H1 (cell line): Measurements from ENCODE around the gene TMEM244. TPM values are rescaled to one million over a fixed set of nuclear protein-coding genes. Genes with fewer than 3 reads are reported as not detected.

Experiments
- CTCF ChIA-PET: fragments of 300-600 bp; sonication (Branson Sonifier 250); formaldehyde crosslinking; loops from one replicate; lab custom pipeline; 2021; ENCODE audit not compliant: partially characterized antibody; lab: Charles Lee
- POLR2A ChIA-PET: fragments of 300-600 bp; sonication (Branson Sonifier 250); formaldehyde crosslinking; loops from one replicate; lab custom pipeline; 2021; ENCODE audit warnings: inconsistent platforms; ENCODE audit not compliant: partially characterized antibody; lab: Charles Lee
- DNase-seq, 2 experiments: peaks; one replicate each; pipeline versions ENCODE4 v3.0.0 to v3.0.0-alpha.2; 2010 to 2022; ENCODE audit warnings: low spot score in 2 of 2, low read depth in 1 of 2, mixed read lengths in 1 of 2
- FAIRE-seq: peaks from 2 replicates; lab custom pipeline; 2011; peaks lifted over from hg19 to GRCh38; lab: Jason Lieb, UNC
- H2AFZ ChIP-seq: 2 replicates; pipeline ENCODE4 v1.8.1; 2012; ENCODE audit warnings: low read length, inconsistent platforms
- H2AK5ac ChIP-seq: 2 replicates; pipeline ENCODE4 v1.6.1; 2013; ENCODE audit warnings: low read depth, low read length
- H2BK120ac ChIP-seq: replicated peaks from 2 replicates; pipeline ENCODE3; 2013; ENCODE audit warnings: low read depth, low read length, inconsistent platforms
- H2BK12ac ChIP-seq: 2 replicates; pipeline ENCODE4 v1.6.1; 2013; ENCODE audit warnings: low read depth, low read length
- H2BK15ac ChIP-seq: 2 replicates; pipeline ENCODE4 v1.6.1; 2013; ENCODE audit warnings: low read length
- H2BK20ac ChIP-seq: 2 replicates; pipeline ENCODE4 v1.6.1; 2013; ENCODE audit warnings: low read length
- H2BK5ac ChIP-seq: 2 replicates; pipeline ENCODE4 v1.6.1; 2013; ENCODE audit warnings: low read depth, low read length
- H3K14ac ChIP-seq: 2 replicates; pipeline ENCODE4 v1.6.1; 2013; ENCODE audit warnings: inconsistent platforms; ENCODE audit not compliant: insufficient read length
- H3K18ac ChIP-seq: 2 replicates; pipeline ENCODE4 v1.6.1; 2013; ENCODE audit warnings: low read length; ENCODE audit errors: extremely low read depth
- H3K23ac ChIP-seq: 2 replicates; pipeline ENCODE4 v1.6.1; 2013; ENCODE audit warnings: inconsistent platforms; ENCODE audit not compliant: insufficient read length
- H3K23me2 ChIP-seq: 2 replicates; pipeline ENCODE4 v1.6.1; 2013; ENCODE audit warnings: low read depth, low read length
- H3K27ac ChIP-seq: 2 replicates; pipeline ENCODE4 v1.6.1; 2011; ENCODE audit warnings: low read depth, low read length, inconsistent platforms
- H3K27me3 ChIP-seq, 4 experiments: replicated peaks in 1 of 4; 1 replicate in 1 of 4; 2 replicates in 3 of 4; pipeline versions ENCODE4 v1.6.1 to v1.8.1; 2011 to 2013; ENCODE audit warnings: low read length in 3 of 4, mild to moderate bottlenecking in 3 of 4, inconsistent platforms in 2 of 4, mixed read lengths in 2 of 4, moderate library complexity in 1 of 4; ENCODE audit not compliant: control insufficient read depth in 3 of 4, insufficient read depth in 3 of 4; ENCODE audit errors: extremely low read depth in 1 of 4
- H3K36me3 ChIP-seq, 4 experiments: 2 replicates each; pipeline versions ENCODE4 v1.6.1 to v1.8.1; 2011 to 2013; ENCODE audit warnings: mild to moderate bottlenecking in 4 of 4, low read length in 3 of 4, moderate library complexity in 2 of 4, control low read depth in 1 of 4, inconsistent platforms in 1 of 4; ENCODE audit not compliant: insufficient read depth in 4 of 4, control insufficient read depth in 2 of 4
- H3K4ac ChIP-seq: replicated peaks from 2 replicates; pipeline ENCODE3; 2013; ENCODE audit warnings: low read length, low read depth, mixed read lengths, inconsistent platforms; ENCODE audit not compliant: insufficient read length
- H3K4me1 ChIP-seq, 4 experiments: replicated peaks in 1 of 4; 1 replicate in 1 of 4; 2 replicates in 3 of 4; pipeline versions ENCODE4 v1.6.1 to v1.8.1; 2011 to 2013; ENCODE audit warnings: low read length in 3 of 4, inconsistent platforms in 2 of 4, mixed read lengths in 1 of 4; ENCODE audit not compliant: insufficient read depth in 4 of 4, control insufficient read depth in 3 of 4
- H3K4me2 ChIP-seq, 2 experiments: 2 replicates each; pipeline versions ENCODE4 v1.6.1 to v1.8.1; 2011 to 2013; ENCODE audit warnings: low read depth in 2 of 2, low read length in 2 of 2, control low read depth in 1 of 2, inconsistent platforms in 1 of 2, mild to moderate bottlenecking in 1 of 2; ENCODE audit not compliant: insufficient read depth in 1 of 2
- H3K4me3 ChIP-seq, 4 experiments: fragments of 200-600, 300-600 bp in 1 of 4; sonication (generic), shearing (Covaris generic), sonication (Bioruptor Twin) in 1 of 4; 2 replicates each; pipeline versions ENCODE4 v1.5.1 to v1.8.1; 2011 to 2016; ENCODE audit warnings: low read length in 4 of 4, low read depth in 3 of 4, control low read depth in 2 of 4, inconsistent platforms in 2 of 4, mild to moderate bottlenecking in 2 of 4, mixed read lengths in 1 of 4, moderate library complexity in 1 of 4; ENCODE audit not compliant: insufficient read depth in 2 of 4; ENCODE audit errors: extremely low read depth in 1 of 4
- H3K56ac ChIP-seq: replicated peaks from 2 replicates; pipeline ENCODE3; 2013; ENCODE audit warnings: low read depth, mild to moderate bottlenecking, mixed read lengths, low read length, inconsistent platforms; ENCODE audit not compliant: insufficient read length
- H3K79me1 ChIP-seq: 2 replicates; pipeline ENCODE4 v1.6.1; 2013; ENCODE audit warnings: low read depth, low read length, control low read depth
- H3K79me2 ChIP-seq, 2 experiments: 2 replicates each; pipeline versions ENCODE4 v1.6.1 to v1.8.1; 2012 to 2013; ENCODE audit warnings: low read length in 2 of 2, mild to moderate bottlenecking in 2 of 2, inconsistent platforms in 1 of 2; ENCODE audit not compliant: insufficient read depth in 2 of 2, control insufficient read depth in 1 of 2
- H3K9ac ChIP-seq, 4 experiments: replicated peaks in 1 of 4; 1 replicate in 1 of 4; 2 replicates in 3 of 4; pipeline versions ENCODE4 v1.6.1 to v1.8.1; 2011 to 2013; ENCODE audit warnings: low read depth in 3 of 4, low read length in 3 of 4, control low read depth in 2 of 4, mild to moderate bottlenecking in 2 of 4, moderate library complexity in 2 of 4, inconsistent platforms in 1 of 4; ENCODE audit errors: extremely low read depth in 1 of 4
- H3K9me3 ChIP-seq, 2 experiments: 2 replicates each; pipeline versions ENCODE4 v1.6.1 to v1.8.1; 2012 to 2013; ENCODE audit warnings: mild to moderate bottlenecking in 2 of 2, moderate library complexity in 2 of 2, control low read depth in 1 of 2, inconsistent platforms in 1 of 2, low read depth in 1 of 2, low read length in 1 of 2, mixed read lengths in 1 of 2; ENCODE audit not compliant: insufficient read depth in 2 of 2
- H4K20me1 ChIP-seq, 2 experiments: replicated peaks in 1 of 2; 2 replicates each; pipeline versions ENCODE3 to v1.8.1; 2011 to 2013; ENCODE audit warnings: inconsistent platforms in 2 of 2, low read length in 2 of 2, mild to moderate bottlenecking in 1 of 2; ENCODE audit not compliant: insufficient read depth in 2 of 2, control insufficient read depth in 1 of 2
- H4K5ac ChIP-seq: 2 replicates; pipeline ENCODE4 v1.6.1; 2013; ENCODE audit warnings: low read length, low read depth, mixed read lengths, inconsistent platforms; ENCODE audit not compliant: insufficient read length
- H4K8ac ChIP-seq: 2 replicates; pipeline ENCODE4 v1.8.0; 2013; ENCODE audit warnings: mild to moderate bottlenecking, moderate library complexity, low read length, inconsistent platforms; ENCODE audit not compliant: insufficient read depth; ENCODE audit errors: extremely low read depth
- H4K91ac ChIP-seq: replicated peaks from 2 replicates; pipeline ENCODE3; 2013; ENCODE audit warnings: low read length, mixed read lengths, inconsistent platforms; ENCODE audit not compliant: insufficient read length
- ATF3 ChIP-seq: IDR thresholded peaks from 2 replicates; pipeline ENCODE4 v1.6.1; 2011; ENCODE audit warnings: low read depth, mild to moderate bottlenecking, low read length; ENCODE audit not compliant: insufficient read depth
- CBX5 ChIP-seq: fragments of 300-800, 300-1000 bp; sonication (generic); IDR thresholded peaks from 2 replicates; pipeline ENCODE4 v1.7.1; 2016; ENCODE audit warnings: antibody characterized with exemption, low read length, low read depth
- EZH2 ChIP-seq: fragments of 200-600 bp; sonication (generic); IDR thresholded peaks from 2 replicates; pipeline ENCODE4 v1.7.1; 2012; ENCODE audit warnings: low read depth, mild to moderate bottlenecking, moderate library complexity, low read length, inconsistent platforms; ENCODE audit not compliant: severe bottlenecking
- KDM5A ChIP-seq: fragments of 200-600 bp; IDR thresholded peaks from 2 replicates; pipeline ENCODE4 v1.7.1; 2012; ENCODE audit warnings: mild to moderate bottlenecking, low read length, inconsistent platforms, mixed read lengths
- NANOG ChIP-seq: IDR thresholded peaks from 2 replicates; pipeline ENCODE4 v1.6.1; 2011; ENCODE audit warnings: low read length, low read depth, mild to moderate bottlenecking, inconsistent platforms; ENCODE audit not compliant: insufficient read depth, poor library complexity, severe bottlenecking
- POLR2A ChIP-seq, 2 experiments: IDR thresholded peaks; 1 replicate in 1 of 2; 2 replicates in 1 of 2; pipeline ENCODE4 v1.6.1; 2011; ENCODE audit warnings: low read depth in 2 of 2, low read length in 2 of 2, mild to moderate bottlenecking in 2 of 2; ENCODE audit errors: control extremely low read depth in 1 of 2
- RNF2 ChIP-seq: fragments of 200-900, 300-1000 bp; sonication (generic); IDR thresholded peaks from 2 replicates; pipeline ENCODE4 v1.7.1; 2016; ENCODE audit warnings: borderline replicate concordance, low read depth, mild to moderate bottlenecking, antibody characterized with exemption, low read length; ENCODE audit not compliant: poor library complexity, severe bottlenecking; ENCODE audit errors: missing control alignments
- SP2 ChIP-seq: IDR thresholded peaks from 2 replicates; pipeline ENCODE4 v1.6.1; 2012; ENCODE audit warnings: mild to moderate bottlenecking, low read length, inconsistent platforms
- SP4 ChIP-seq: IDR thresholded peaks from 2 replicates; pipeline ENCODE4 v1.6.1; 2012; ENCODE audit warnings: low read length, inconsistent platforms
- SUZ12 ChIP-seq: fragments of 200-600 bp; sonication (generic); IDR thresholded peaks from 2 replicates; pipeline ENCODE4 v1.6.1; 2012; ENCODE audit warnings: mild to moderate bottlenecking, inconsistent platforms, low read length, moderate library complexity, mixed read lengths
- TAF7 ChIP-seq: optimal IDR thresholded peaks from 2 replicates; pipeline ENCODE3; 2011; ENCODE audit warnings: low read depth, mild to moderate bottlenecking, inconsistent platforms, low read length, moderate library complexity, borderline replicate concordance
- TCF12 ChIP-seq: IDR thresholded peaks from 2 replicates; pipeline ENCODE4 v1.6.1; 2011; ENCODE audit warnings: low read depth, mild to moderate bottlenecking, low read length
- WGBS, 2 experiments: shearing (Covaris generic) in 1 of 2; methylation state at CpG; one replicate each; pipeline versions ENCODE4 v1.1.6 to v1.1.7; 2013 to 2015; ENCODE audit warnings: low lambda C conversion rate in 2 of 2, mixed read lengths in 2 of 2, inconsistent platforms in 1 of 2, low coverage in 1 of 2, missing lambda C conversion rate in 1 of 2; ENCODE audit not compliant: insufficient replicate concordance in 2 of 2, insufficient coverage in 1 of 2, insufficient read length in 1 of 2; ENCODE audit errors: extremely low coverage in 1 of 2, missing lambda C conversion rate in 1 of 2; 5-methylcytosine and 5-hydroxymethylcytosine counted together
- polyA plus RNA-seq, 7 experiments: library from polyadenylated mRNA; depleted of rRNA in 3 of 7; stranded (reverse) in 5 of 7; unstranded in 2 of 7; fragments of >200 nt in 5 of 7; fragments of 200-250 nt in 2 of 7; gene quantifications; 1 replicate in 5 of 7; 2 replicates in 1 of 7; 4 replicates in 1 of 7; pipeline versions ENCODE4 v1.2.1 to v1.2.3, GENCODE V29; 2011 to 2013; ENCODE audit warnings: missing spikeins in 2 of 7, mixed read lengths in 2 of 7
- total RNA-seq: library from RNA; stranded (reverse); fragmentation: NEBNext Ultra II Directional; extraction: Animal tissue kit (Norgen Biotek cat#: 25700); gene quantifications from 2 replicates; pipeline ENCODE4 v1.2.1, GENCODE V29; 2021

Gene TMEM244
- total and polyA plus RNA-seq, 2 of the 8 experiments (the other 6 are each of a cell fraction or from before 2014, with no cell fraction given), result not detected

GRCh38 chr6:129866256-129866655, 5.1 kb upstream of the TMEM244 start:
- H4K5ac ChIP-seq, result no peak overlapping the region
- TF ChIP-seq RNF2 (no peak), TCF12 (no peak), KDM5A (no peak), SP2 (no peak), CBX5 (no peak), TAF7 (no peak), ATF3 (no peak), SP4 (no peak), NANOG (no peak), POLR2A (IDR thresholded peaks at IDR 0.05; ENCODE audit: control extremely low read depth in 1 of 2, low read depth in 2 of 2, low read length in 2 of 2) (no peak), EZH2 (no peak), SUZ12 (no peak)
- no peak overlapping the region for H3K14ac ChIP-seq
- peaks cover 0 to 3% (median 0%) of the 10 kb centered on the region in 4 experiments; a peak in 1 of 7 replicates for H3K4me1 ChIP-seq
- no peaks in the 10 kb centered on the region for H3K79me2 ChIP-seq
- no peaks in the 10 kb centered on the region for H3K79me1 ChIP-seq
- no peak overlapping the region for H3K18ac ChIP-seq
- no peaks in the 10 kb centered on the region for H3K9me3 ChIP-seq
- H2AK5ac ChIP-seq, result no peak overlapping the region
- H3K4me2 ChIP-seq, result no peak overlapping the region
- no peak overlapping the region for H2BK120ac ChIP-seq
- no peaks in the 10 kb centered on the region for H3K23me2 ChIP-seq
- no peak for FAIRE-seq
- H2BK20ac ChIP-seq, result no peak overlapping the region
- no peak overlapping the region for H3K56ac ChIP-seq
- no peak for DNase-seq
- H2BK15ac ChIP-seq, result no peak overlapping the region
- no peak overlapping the region for H2BK12ac ChIP-seq
- H4K8ac ChIP-seq, result no peak overlapping the region
- H3K4me3 ChIP-seq, result no peak overlapping the region
- peaks cover 0 to 1% (median 0%) of the 10 kb centered on the region in 4 experiments; a peak in 1 of 7 replicates for H3K27me3 ChIP-seq
- no peak overlapping the region for H4K91ac ChIP-seq
- no peak overlapping the region for H3K23ac ChIP-seq
- H2AFZ ChIP-seq, result no peak overlapping the region
- ChIA-PET POLR2A (no interaction called here), CTCF (no interaction called here)
- no peak overlapping the region for H3K9ac ChIP-seq
- H2BK5ac ChIP-seq, result no peak overlapping the region
- no peak overlapping the region for H3K27ac ChIP-seq
- no peak overlapping the region for H3K4ac ChIP-seq
- H4K20me1 ChIP-seq, result no peaks in the 10 kb centered on the region
- WGBS, 2 experiments, result 95% methylated on average over 1 of the region's 1 CpG; no CpG with 5 or more reads in 1 of the 2 experiments
- no peaks in the 10 kb centered on the region for H3K36me3 ChIP-seq
